T-helper 1 cell (primary cell): ENCODE results near the gene THSD7B.
A peak's percentile ranks its signal among the peaks of the same experiment; 100 is the strongest.

Source experiments
- DNase-seq, 5 donors: peaks; one replicate each; pipeline ENCODE4 v3.0.0-alpha.2; 2012 to 2020

The THSD7B gene

GRCh38 chr2:136809998-136810397 is 44.7 kb downstream of the THSD7B start:
- DNase-seq: no peak

- DNase-seq: no peak
Observed at GRCh38 chr2:136818839-136819238, 53.5 kb downstream of the THSD7B start.

GRCh38 chr2:136823291-136823690 is 57.9 kb downstream of the THSD7B start:
- no peak for DNase-seq

GRCh38 chr2:136828162-136828561 is 62.8 kb downstream of the THSD7B start:
- no peak for DNase-seq

- DNase-seq: no peak
Observed at GRCh38 chr2:136828774-136829173, 63.4 kb downstream of the THSD7B start.

GRCh38 chr2:136844546-136844945 is 79.2 kb downstream of the THSD7B start:
- DNase-seq: peak in 1 of 5 donors; percentile 36

- DNase-seq: no peak
Observed at GRCh38 chr2:136858656-136859055, 93.3 kb downstream of the THSD7B start.

GRCh38 chr2:136860443-136860958 is 95.2 kb downstream of the THSD7B start:
- no peak for DNase-seq

GRCh38 chr2:136863468-136863867 is 98.1 kb downstream of the THSD7B start:
- DNase-seq: no peak

- DNase-seq: no peak
Observed at GRCh38 chr2:136863874-136864273, 98.5 kb downstream of the THSD7B start.

- no peak for DNase-seq
Observed at GRCh38 chr2:136871424-136871823, 106.1 kb downstream of the THSD7B start.

GRCh38 chr2:136874258-136874657 is 108.9 kb downstream of the THSD7B start:
- DNase-seq: no peak

- DNase-seq: no peak
Observed at GRCh38 chr2:136891100-136891499, 125.8 kb downstream of the THSD7B start.

GRCh38 chr2:136894007-136894634 is 128.8 kb downstream of the THSD7B start:
- DNase-seq: no peak

GRCh38 chr2:136901732-136902131 is 136.4 kb downstream of the THSD7B start:
- DNase-seq: no peak

GRCh38 chr2:136905779-136906178 is 140.4 kb downstream of the THSD7B start:
- DNase-seq: no peak

- DNase-seq: no peak
Observed at GRCh38 chr2:136909777-136910176, 144.4 kb downstream of the THSD7B start.

- DNase-seq: no peak
Observed at GRCh38 chr2:136916131-136916530, 150.8 kb downstream of the THSD7B start.

GRCh38 chr2:136917411-136917881 is 152.1 kb downstream of the THSD7B start:
- DNase-seq: no peak

GRCh38 chr2:136919682-136920081 is 154.3 kb downstream of the THSD7B start:
- DNase-seq: no peak

- DNase-seq: no peak
Observed at GRCh38 chr2:136920652-136921333, 155.4 kb downstream of the THSD7B start.

- no peak for DNase-seq
Observed at GRCh38 chr2:136927156-136927555, 161.8 kb downstream of the THSD7B start.

- no peak for DNase-seq
Observed at GRCh38 chr2:136929531-136929930, 164.2 kb downstream of the THSD7B start.

- no peak for DNase-seq
Observed at GRCh38 chr2:136932700-136933099, 167.4 kb downstream of the THSD7B start.
